MM.1S (cell line): Measurements from ENCODE around the gene ODAD4.

ENCODE experiments used
- DNase-seq: peaks from one replicate; pipeline ENCODE4 v3.0.0-alpha.2; 2015
- H2AFZ ChIP-seq: fragments of 300-600 bp; sonication (generic); 2 replicates; pipeline ENCODE4 v1.6.0; 2016; ENCODE audit warnings: antibody characterized with exemption, low read length
- H3F3A ChIP-seq: fragments of 300-600 bp; sonication (generic); 2 replicates; pipeline ENCODE4 v1.6.1; 2016; ENCODE audit warnings: mild to moderate bottlenecking, antibody characterized with exemption, low read length, moderate library complexity, mixed read lengths; ENCODE audit not compliant: insufficient read depth
- H3K27ac ChIP-seq: fragments of 300-600 bp; sonication (generic); 2 replicates; pipeline ENCODE4 v1.5.1; 2016; ENCODE audit warnings: mild to moderate bottlenecking, low read length
- H3K27me3 ChIP-seq: fragments of 300-600 bp; sonication (generic); replicated peaks from 2 replicates; pipeline ENCODE4 v1.6.0; 2016; ENCODE audit warnings: low read length; ENCODE audit not compliant: insufficient read depth
- H3K36me3 ChIP-seq: fragments of 300-600 bp; sonication (generic); replicated peaks from 2 replicates; pipeline ENCODE4 v1.6.1; 2016; ENCODE audit warnings: mild to moderate bottlenecking, low read length, mixed read lengths; ENCODE audit not compliant: insufficient read depth
- H3K4me1 ChIP-seq: fragments of 300-600 bp; sonication (generic); 2 replicates; pipeline ENCODE4 v1.6.1; 2016; ENCODE audit warnings: low read length, mixed read lengths
- H3K4me2 ChIP-seq: fragments of 300-600 bp; sonication (generic); 2 replicates; pipeline ENCODE4 v1.6.0; 2016; ENCODE audit warnings: low read depth, low read length
- H3K4me3 ChIP-seq: fragments of 300-600 bp; sonication (generic); 2 replicates; pipeline ENCODE4 v1.5.1; 2016; ENCODE audit warnings: low read length, mixed read lengths
- H3K79me2 ChIP-seq: fragments of 300-600 bp; sonication (generic); 2 replicates; pipeline ENCODE4 v1.6.1; 2016; ENCODE audit warnings: mixed run types, low read length, mixed read lengths
- H3K9ac ChIP-seq: fragments of 300-600 bp; sonication (generic); 2 replicates; pipeline ENCODE4 v1.6.1; 2016; ENCODE audit warnings: low read length, mixed read lengths
- H3K9me2 ChIP-seq: fragments of 300-600 bp; sonication (generic); replicated peaks from 2 replicates; pipeline ENCODE4 v1.6.1; 2016; ENCODE audit warnings: mild to moderate bottlenecking, low read length, mixed read lengths; ENCODE audit not compliant: insufficient read depth
- H3K9me3 ChIP-seq: fragments of 300-600 bp; sonication (generic); replicated peaks from 2 replicates; pipeline ENCODE4 v1.6.1; 2016; ENCODE audit warnings: mild to moderate bottlenecking, low read length, mixed read lengths; ENCODE audit not compliant: insufficient read depth
- H4K20me1 ChIP-seq: fragments of 300-600 bp; sonication (generic); 2 replicates; pipeline ENCODE4 v1.6.1; 2016; ENCODE audit warnings: mild to moderate bottlenecking, low read length, moderate library complexity, mixed read lengths; ENCODE audit not compliant: insufficient read depth
- CTCF ChIP-seq: fragments of 300-600 bp; sonication (generic); IDR thresholded peaks from 2 replicates; pipeline ENCODE4 v1.5.1; 2016; ENCODE audit warnings: antibody characterized with exemption, low read length, mixed read lengths
- EZH2 ChIP-seq: fragments of 300-600 bp; sonication (generic); optimal IDR thresholded peaks from 2 replicates; pipeline ENCODE3; 2017; ENCODE audit warnings: low read depth, mild to moderate bottlenecking, antibody characterized with exemption, low read length, mixed read lengths
- EZH2phosphoT487 ChIP-seq: fragments of 300-600 bp; sonication (generic); IDR thresholded peaks from 2 replicates; pipeline ENCODE4 v1.6.1; 2018; ENCODE audit warnings: antibody characterized with exemption, low read length

ODAD4 gene

GRCh38 chr17:41957869-41958439 is 27.5 kb downstream of the ODAD4 start:
- Histone ChIP-seq H3K36me3 (no peaks in the 10 kb centered on the region), H3K4me1 (peaks cover 4% of the 10 kb centered on the region; the same call in 1 of the 2 replicates), H3K27me3 (no peaks in the 10 kb centered on the region), H3K79me2 (no peaks in the 10 kb centered on the region), H3F3A (no peaks in the 10 kb centered on the region), H4K20me1 (no peaks in the 10 kb centered on the region), H3K9me3 (no peaks in the 10 kb centered on the region), H3K4me3 (no peak overlapping the region), H3K27ac (no peak overlapping the region), H2AFZ (no peak overlapping the region), H3K9me2 (no peaks in the 10 kb centered on the region), H3K4me2 (no peak overlapping the region), H3K9ac (no peak overlapping the region)
- DNase-seq: no peak
- TF ChIP-seq EZH2 (no peak), EZH2phosphoT487 (no peak), CTCF (no peak)

- TF ChIP-seq EZH2: no peak
These were observed 28.6 kb downstream of the ODAD4 start for GRCh38 chr17:41959030-41959335.

GRCh38 chr17:41959336-41960095 is 29.1 kb downstream of the ODAD4 start:
- no peaks in the 10 kb centered on the region for H3K9me3 ChIP-seq
- no peak overlapping the region for H2AFZ ChIP-seq
- no peaks in the 10 kb centered on the region for H3K36me3 ChIP-seq
- peaks cover 4% of the 10 kb centered on the region; the same call in 1 of the 2 replicates for H3K4me1 ChIP-seq
- no peaks in the 10 kb centered on the region for H3F3A ChIP-seq
- no peak overlapping the region for H3K9ac ChIP-seq
- H3K4me3 ChIP-seq: no peak overlapping the region
- no peaks in the 10 kb centered on the region for H3K9me2 ChIP-seq
- H3K4me2 ChIP-seq: no peak overlapping the region
- H3K27ac ChIP-seq: no peak overlapping the region
- no peaks in the 10 kb centered on the region for H3K27me3 ChIP-seq
- peak; percentile 31 for TF ChIP-seq CTCF
- TF ChIP-seq EZH2phosphoT487: no peak
- no peak for TF ChIP-seq EZH2
- H4K20me1 ChIP-seq: no peaks in the 10 kb centered on the region
- no peaks in the 10 kb centered on the region for H3K79me2 ChIP-seq
- DNase-seq: peak; percentile 57

More at GRCh38 chr17:41959030-41959335, 28.6 kb downstream of the ODAD4 start:
- no peak overlapping the region for H3K4me3 ChIP-seq
- H3F3A ChIP-seq: no peaks in the 10 kb centered on the region
- no peaks in the 10 kb centered on the region for H3K27me3 ChIP-seq
- no peak overlapping the region for H2AFZ ChIP-seq
- no peaks in the 10 kb centered on the region for H3K9me2 ChIP-seq
- H4K20me1 ChIP-seq: no peaks in the 10 kb centered on the region
- DNase-seq: no peak
- no peak overlapping the region for H3K9ac ChIP-seq
- H3K4me1 ChIP-seq: peaks cover 4% of the 10 kb centered on the region; the same call in 1 of the 2 replicates
- H3K9me3 ChIP-seq: no peaks in the 10 kb centered on the region
- H3K36me3 ChIP-seq: no peaks in the 10 kb centered on the region
- H3K79me2 ChIP-seq: no peaks in the 10 kb centered on the region
- no peak overlapping the region for H3K4me2 ChIP-seq
- H3K27ac ChIP-seq: no peak overlapping the region

GRCh38 chr17:41962111-41962510 is 31.7 kb downstream of the ODAD4 start:
- Histone ChIP-seq H4K20me1 (no peaks in the 10 kb centered on the region), H3K9ac (no peak overlapping the region), H3K9me3 (no peaks in the 10 kb centered on the region), H3K36me3 (no peaks in the 10 kb centered on the region), H2AFZ (no peak overlapping the region), H3K4me2 (no peak overlapping the region), H3K4me1 (peaks cover 12% of the 10 kb centered on the region), H3F3A (peaks cover 16% of the 10 kb centered on the region), H3K27me3 (no peaks in the 10 kb centered on the region), H3K27ac (no peak overlapping the region), H3K9me2 (no peaks in the 10 kb centered on the region), H3K4me3 (no peak overlapping the region), H3K79me2 (peaks cover 4% of the 10 kb centered on the region)
- DNase-seq: no peak
- no peak for TF ChIP-seq CTCF
- no peak for TF ChIP-seq EZH2
- TF ChIP-seq EZH2phosphoT487: no peak
